IMR-90 (cell line): ENCODE measurements around the gene PRR27. TPM values are rescaled to one million over a fixed set of nuclear protein-coding genes. Genes with fewer than 3 reads are reported as not detected.

Experiments used
- ATAC-seq: fragments of 200-7000 bp; cut with Tn5 transposase; 2 replicates; pipeline ENCODE4 v1.9.1; 2020; ENCODE audit warnings: low read depth, mild to moderate bottlenecking, moderate library complexity
- BruUV-seq: library from RNA; stranded (reverse); fragments of 400-500 nt; replicated peaks from 2 replicates; lab custom pipeline; 2021; lab: Mats Ljungman, UMichigan
- CTCF ChIA-PET: fragments of 300-600 bp; formaldehyde crosslinking; extraction: SDS; loops from one replicate; lab custom pipeline; 2021; ENCODE audit warnings: antibody characterized with exemption; lab: Yijun Ruan, JAX
- POLR2A ChIA-PET: fragments of 300-600 bp; sonication (Branson Sonifier 250); formaldehyde crosslinking; loops from one replicate; lab custom pipeline; 2022; ENCODE audit warnings: antibody characterized with exemption; ENCODE audit not compliant: unreplicated experiment; lab: Charles Lee
- DNase-seq: peaks from one replicate; pipeline ENCODE4 v3.0.0; 2013
- H2AFZ ChIP-seq: replicated peaks from 2 replicates; pipeline ENCODE3; 2013; ENCODE audit warnings: low read length, mild to moderate bottlenecking; ENCODE audit not compliant: poor library complexity
- H2AK5ac ChIP-seq: 2 replicates; pipeline ENCODE4 v1.6.1; 2013; ENCODE audit warnings: low read depth, low read length, inconsistent platforms
- H2AK9ac ChIP-seq: replicated peaks from 2 replicates; pipeline ENCODE3; 2013; ENCODE audit warnings: mild to moderate bottlenecking, low read depth, low read length, moderate library complexity; ENCODE audit not compliant: poor library complexity
- H2BK120ac ChIP-seq: 2 replicates; pipeline ENCODE4 v1.6.1; 2013; ENCODE audit warnings: low read depth, low read length, inconsistent platforms
- H2BK15ac ChIP-seq: 3 replicates; pipeline ENCODE4 v1.6.1; 2013; ENCODE audit warnings: low read depth, low read length, inconsistent platforms
- H2BK20ac ChIP-seq: 2 replicates; pipeline ENCODE4 v1.6.1; 2013; ENCODE audit warnings: low read depth, mild to moderate bottlenecking, inconsistent platforms, low read length, moderate library complexity
- H2BK5ac ChIP-seq: 2 replicates; pipeline ENCODE4 v1.6.1; 2013; ENCODE audit warnings: mild to moderate bottlenecking, low read depth, low read length, inconsistent platforms; ENCODE audit not compliant: poor library complexity, severe bottlenecking
- H3K14ac ChIP-seq: replicated peaks from 2 replicates; pipeline ENCODE4 v1.6.1; 2013; ENCODE audit warnings: low read depth, low read length, inconsistent platforms
- H3K18ac ChIP-seq: 2 replicates; pipeline ENCODE4 v1.6.1; 2013; ENCODE audit warnings: low read depth, low read length, control low read depth
- H3K23ac ChIP-seq: 2 replicates; pipeline ENCODE4 v1.6.1; 2013; ENCODE audit warnings: low read depth, low read length, inconsistent platforms
- H3K27ac ChIP-seq: 2 replicates; pipeline ENCODE4 v1.5.1; 2013; ENCODE audit warnings: mild to moderate bottlenecking, control low read depth, low read length; ENCODE audit not compliant: insufficient read depth
- H3K27me3 ChIP-seq: 2 replicates; pipeline ENCODE4 v1.6.1; 2013; ENCODE audit warnings: low read length; ENCODE audit not compliant: control insufficient read depth, insufficient read depth
- H3K36me3 ChIP-seq: 2 replicates; pipeline ENCODE4 v1.6.1; 2013; ENCODE audit warnings: low read length, mixed read lengths; ENCODE audit not compliant: control insufficient read depth, insufficient read depth
- H3K4ac ChIP-seq: 2 replicates; pipeline ENCODE4 v1.6.1; 2013; ENCODE audit warnings: low read depth, low read length, inconsistent platforms
- H3K4me1 ChIP-seq: 2 replicates; pipeline ENCODE4 v1.6.1; 2013; ENCODE audit warnings: low read length, mixed read lengths; ENCODE audit not compliant: control insufficient read depth, insufficient read depth
- H3K4me2 ChIP-seq: 2 replicates; pipeline ENCODE4 v1.6.1; 2013; ENCODE audit warnings: low read depth, mild to moderate bottlenecking, control low read depth, low read length, moderate library complexity
- H3K4me3 ChIP-seq: 2 replicates; pipeline ENCODE4 v1.5.1; 2013; ENCODE audit warnings: low read depth, mild to moderate bottlenecking, control low read depth, low read length, moderate library complexity; ENCODE audit not compliant: insufficient read depth
- H3K56ac ChIP-seq: 2 replicates; pipeline ENCODE4 v1.6.1; 2013; ENCODE audit warnings: low read length, inconsistent platforms; ENCODE audit not compliant: insufficient read depth; ENCODE audit errors: extremely low read depth
- H3K79me1 ChIP-seq, 2 experiments: 2 replicates each; pipeline ENCODE4 v1.6.1; 2013; ENCODE audit warnings: low read length in 2 of 2, inconsistent platforms in 1 of 2, low read depth in 1 of 2
- H3K9ac ChIP-seq: 2 replicates; pipeline ENCODE4 v1.6.1; 2013; ENCODE audit warnings: low read depth, low read length, control low read depth
- H3K9me1 ChIP-seq: 2 replicates; pipeline ENCODE4 v1.6.1; 2013; ENCODE audit warnings: low read length, inconsistent platforms; ENCODE audit not compliant: insufficient read depth
- H3K9me3 ChIP-seq: 2 replicates; pipeline ENCODE4 v1.6.1; 2013; ENCODE audit warnings: low read length; ENCODE audit not compliant: control insufficient read depth, insufficient read depth
- H4K20me1 ChIP-seq: 2 replicates; pipeline ENCODE4 v1.6.1; 2013; ENCODE audit warnings: low read length, inconsistent platforms; ENCODE audit not compliant: insufficient read depth
- H4K5ac ChIP-seq: 2 replicates; pipeline ENCODE4 v1.6.1; 2013; ENCODE audit warnings: mild to moderate bottlenecking, low read depth, low read length, control low read depth
- H4K8ac ChIP-seq, 2 experiments: 2 replicates each; pipeline ENCODE4 v1.6.1; 2013; ENCODE audit warnings: low read depth in 2 of 2, low read length in 2 of 2, control low read depth in 1 of 2, inconsistent platforms in 1 of 2
- H4K91ac ChIP-seq: 2 replicates; pipeline ENCODE4 v1.6.1; 2013; ENCODE audit warnings: low read depth, low read length, inconsistent platforms; ENCODE audit not compliant: insufficient read depth
- CEBPB ChIP-seq: IDR thresholded peaks from 2 replicates; pipeline ENCODE4 v1.6.1; 2012; ENCODE audit warnings: low read depth, low read length, improper control_type of control experiment
- FOS ChIP-seq: fragments of 150-350 bp; IDR thresholded peaks from 2 replicates; pipeline ENCODE4 v1.6.1; 2016; ENCODE audit warnings: low read depth, low read length
- MAZ ChIP-seq: IDR thresholded peaks from 2 replicates; pipeline ENCODE4 v1.6.1; 2012; ENCODE audit warnings: low read depth, mild to moderate bottlenecking, low read length, improper control_type of control experiment, moderate library complexity, borderline replicate concordance
- MXI1 ChIP-seq: IDR thresholded peaks from 2 replicates; pipeline ENCODE4 v1.6.1; 2012; ENCODE audit warnings: low read depth, mild to moderate bottlenecking, low read length, moderate library complexity, borderline replicate concordance
- NFE2L2 ChIP-seq: fragments of 150-350 bp; IDR thresholded peaks from 2 replicates; pipeline ENCODE4 v1.6.1; 2016; ENCODE audit warnings: low read depth, mild to moderate bottlenecking, low read length
- RAD21 ChIP-seq: IDR thresholded peaks from 2 replicates; pipeline ENCODE4 v1.6.1; 2012; ENCODE audit warnings: low read length, improper control_type of control experiment
- RCOR1 ChIP-seq: IDR thresholded peaks from 2 replicates; pipeline ENCODE4 v1.6.1; 2012; ENCODE audit warnings: mild to moderate bottlenecking, low read length, improper control_type of control experiment; ENCODE audit not compliant: insufficient replicate concordance
- SMC3 ChIP-seq: fragments of 150-350 bp; IDR thresholded peaks from 2 replicates; pipeline ENCODE4 v1.6.1; 2016; ENCODE audit warnings: low read depth, mild to moderate bottlenecking, antibody characterized with exemption, low read length, moderate library complexity
- dilution Hi-C: fragments of 300-500 bp; cut with HindIII; formaldehyde crosslinking; loops from one replicate; pipeline ENCODE4 v1.14.3; 2018; ENCODE audit warnings: low sequenced_read_pairs; ENCODE audit not compliant: unreplicated experiment
- in situ Hi-C: fragments of 300-500 bp; cut with MboI; formaldehyde crosslinking; loops from 3 replicates; pipeline ENCODE4 v1.14.3; 2019; ENCODE audit warnings: low sequenced_read_pairs, inconsistent platforms, mixed read lengths
- intact Hi-C: fragments of 100-400 bp; cut with micrococcal nuclease; formaldehyde crosslinking; loops from 2 replicates; pipeline ENCODE4 v1.10.0; 2022
- polyA plus RNA-seq, 3 experiments: library from polyadenylated mRNA; depleted of rRNA; stranded (reverse); fragments of >200 nt; gene quantifications; 2 replicates each; pipeline ENCODE4 v1.2.3, GENCODE V29; 2012; ENCODE audit warnings: low replicate concordance in 1 of 3
- total RNA-seq: library from RNA; depleted of rRNA; stranded (reverse); fragments of >200 nt; gene quantifications from 2 replicates; pipeline ENCODE4 v1.2.3, GENCODE V29; 2012
- TF ChIP-seq, protein P1 (sequence below): fragments of 150-350 bp; IDR thresholded peaks from 2 replicates; pipeline ENCODE4 v1.6.1; 2016; ENCODE audit warnings: low read depth, mild to moderate bottlenecking, low read length, moderate library complexity, borderline replicate concordance

PRR27 gene
- total and polyA plus RNA-seq, 2 of the 4 experiments (the other 2 are of a cell fraction), result not detected

DNA sequence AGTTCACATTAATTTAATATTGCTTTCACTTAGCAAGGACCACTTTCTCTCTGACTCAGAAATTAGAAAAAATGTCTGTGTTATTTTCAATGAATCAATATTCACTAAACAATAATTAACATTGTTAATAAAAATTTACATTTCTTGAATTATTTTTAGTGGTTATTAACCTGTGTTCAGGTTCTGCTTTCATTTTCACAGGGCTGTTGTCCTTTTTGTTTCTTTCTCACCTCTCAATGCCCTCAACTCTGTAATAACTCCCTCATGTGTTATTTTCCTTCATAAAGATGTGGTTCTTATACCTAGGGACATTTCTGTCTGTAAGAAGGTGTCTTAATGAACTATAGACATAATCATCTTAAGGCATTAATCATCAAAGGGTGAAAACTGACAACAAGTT is 43.1 kb upstream of the PRR27 start:
- no peak overlapping the region for H4K5ac ChIP-seq
- intact Hi-C loops, result no loop called here
- H2AFZ ChIP-seq, result no peak overlapping the region
- no peak overlapping the region for H2BK15ac ChIP-seq
- no peak overlapping the region for H3K4me3 ChIP-seq
- no peaks in the 10 kb centered on the region for H3K27me3 ChIP-seq
- ChIA-PET POLR2A (no interaction called here), CTCF (no interaction called here)
- H3K18ac ChIP-seq, result no peak overlapping the region
- DNase-seq, result no peak
- no peaks in the 10 kb centered on the region for H3K9me1 ChIP-seq
- no peak overlapping the region for H2AK9ac ChIP-seq
- H3K14ac ChIP-seq, result no peak overlapping the region
- no TSS peak for BruUV-seq
- H2BK5ac ChIP-seq, result no peak overlapping the region
- no peak overlapping the region for H4K8ac ChIP-seq
- no peak overlapping the region for H2AK5ac ChIP-seq
- in situ Hi-C loops, result no loop called here
- no peak overlapping the region for H3K4ac ChIP-seq
- no peak for ATAC-seq
- H2BK20ac ChIP-seq, result no peak overlapping the region
- no peak overlapping the region for H3K56ac ChIP-seq
- no peak overlapping the region for H3K27ac ChIP-seq
- no peak overlapping the region for H3K4me2 ChIP-seq
- H2BK120ac ChIP-seq, result no peak overlapping the region
- H3K9me3 ChIP-seq, result no peaks in the 10 kb centered on the region
- no peaks in the 10 kb centered on the region for H3K36me3 ChIP-seq
- H3K79me1 ChIP-seq, result no peaks in the 10 kb centered on the region
- no peak overlapping the region for H4K91ac ChIP-seq
- no peak overlapping the region for H3K23ac ChIP-seq
- H3K9ac ChIP-seq, result no peak overlapping the region
- no peaks in the 10 kb centered on the region for H3K4me1 ChIP-seq
- TF ChIP-seq MAZ (no peak), SMC3 (no peak), CEBPB (no peak), FOS (no peak), MXI1 (no peak), RAD21 (no peak), RCOR1 (no peak), NFE2L2 (no peak)
- TF ChIP-seq, protein P1, sequence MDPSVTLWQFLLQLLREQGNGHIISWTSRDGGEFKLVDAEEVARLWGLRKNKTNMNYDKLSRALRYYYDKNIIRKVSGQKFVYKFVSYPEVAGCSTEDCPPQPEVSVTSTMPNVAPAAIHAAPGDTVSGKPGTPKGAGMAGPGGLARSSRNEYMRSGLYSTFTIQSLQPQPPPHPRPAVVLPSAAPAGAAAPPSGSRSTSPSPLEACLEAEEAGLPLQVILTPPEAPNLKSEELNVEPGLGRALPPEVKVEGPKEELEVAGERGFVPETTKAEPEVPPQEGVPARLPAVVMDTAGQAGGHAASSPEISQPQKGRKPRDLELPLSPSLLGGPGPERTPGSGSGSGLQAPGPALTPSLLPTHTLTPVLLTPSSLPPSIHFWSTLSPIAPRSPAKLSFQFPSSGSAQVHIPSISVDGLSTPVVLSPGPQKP, result no peak
- dilution Hi-C loops, result no loop called here
- H4K20me1 ChIP-seq, result no peaks in the 10 kb centered on the region
